SK-N-SH treated with all-trans-retinoic acid at 6 μM for 48 hours (cell line): ENCODE data around the gene GRIA4.

Experiments
- ARNTL ChIP-seq: fragments of 450-650 bp; formaldehyde crosslinking; IDR thresholded peaks from 2 replicates; pipeline ENCODE4 v1.5.0; 2020; ENCODE audit warnings: low read depth, mild to moderate bottlenecking, moderate library complexity, borderline replicate concordance
- ESRRG ChIP-seq: fragments of 250-450 bp; sonication (Bioruptor Pico); IDR thresholded peaks from 2 replicates; pipeline ENCODE4 v1.6.1; 2021; ENCODE audit warnings: mild to moderate bottlenecking
- PATZ1 ChIP-seq: fragments of 250-450 bp; sonication (Bioruptor Pico); IDR thresholded peaks from 2 replicates; pipeline ENCODE4 v1.8.0; 2020; ENCODE audit warnings: mild to moderate bottlenecking, moderate library complexity, borderline replicate concordance
- RARB ChIP-seq: fragments of 250-450 bp; sonication (Bioruptor Pico); IDR thresholded peaks from 2 replicates; pipeline ENCODE4 v1.8.0; 2021; ENCODE audit warnings: mild to moderate bottlenecking, moderate library complexity
- ZFP30 ChIP-seq: fragments of 450-650 bp; formaldehyde crosslinking; IDR thresholded peaks from 2 replicates; pipeline ENCODE4 v1.5.0; 2022; ENCODE audit warnings: mild to moderate bottlenecking, moderate library complexity
- ZNF8 ChIP-seq: fragments of 450-650 bp; formaldehyde crosslinking; IDR thresholded peaks from 2 replicates; pipeline ENCODE4 v1.5.0; 2020; ENCODE audit warnings: mild to moderate bottlenecking, moderate library complexity

GRCh38 chr11:105713696-105714095 is 103.8 kb downstream of the GRIA4 start:
- TF ChIP-seq ARNTL (CRISPR knock-in tag) (no peak), PATZ1 (CRISPR knock-in tag) (no peak), RARB (CRISPR knock-in tag) (no peak), ZNF8 (CRISPR knock-in tag) (no peak), ESRRG (no peak), ZFP30 (no peak)
